Measurements from ENCODE around the gene CUL9.

Gene CUL9

DNA sequence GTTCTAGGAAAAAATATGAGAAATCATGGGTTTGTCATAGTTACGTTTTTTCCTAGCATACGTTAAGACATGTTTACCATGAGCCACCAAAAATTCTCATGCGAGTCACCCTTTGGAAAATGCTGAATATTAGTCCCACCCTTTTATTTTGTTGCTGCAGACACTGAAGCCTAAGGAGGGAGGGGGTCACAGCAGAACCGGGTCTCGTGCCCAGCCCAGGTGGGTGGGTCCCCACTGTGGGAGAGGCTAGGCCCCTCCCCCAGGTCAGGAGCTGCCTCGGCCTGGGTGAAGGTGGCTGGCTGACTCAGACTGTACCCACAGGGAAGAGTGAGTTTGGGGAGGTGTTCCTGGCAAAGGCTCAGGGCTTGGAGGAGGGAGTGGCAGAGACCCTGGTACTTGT lies 37.1 kb upstream of the CUL9 start:
- no peak overlapping the region for H3K4me3 ChIP-seq (ENCODE audit: low read depth, low read length)
- TF ChIP-seq, protein P1, sequence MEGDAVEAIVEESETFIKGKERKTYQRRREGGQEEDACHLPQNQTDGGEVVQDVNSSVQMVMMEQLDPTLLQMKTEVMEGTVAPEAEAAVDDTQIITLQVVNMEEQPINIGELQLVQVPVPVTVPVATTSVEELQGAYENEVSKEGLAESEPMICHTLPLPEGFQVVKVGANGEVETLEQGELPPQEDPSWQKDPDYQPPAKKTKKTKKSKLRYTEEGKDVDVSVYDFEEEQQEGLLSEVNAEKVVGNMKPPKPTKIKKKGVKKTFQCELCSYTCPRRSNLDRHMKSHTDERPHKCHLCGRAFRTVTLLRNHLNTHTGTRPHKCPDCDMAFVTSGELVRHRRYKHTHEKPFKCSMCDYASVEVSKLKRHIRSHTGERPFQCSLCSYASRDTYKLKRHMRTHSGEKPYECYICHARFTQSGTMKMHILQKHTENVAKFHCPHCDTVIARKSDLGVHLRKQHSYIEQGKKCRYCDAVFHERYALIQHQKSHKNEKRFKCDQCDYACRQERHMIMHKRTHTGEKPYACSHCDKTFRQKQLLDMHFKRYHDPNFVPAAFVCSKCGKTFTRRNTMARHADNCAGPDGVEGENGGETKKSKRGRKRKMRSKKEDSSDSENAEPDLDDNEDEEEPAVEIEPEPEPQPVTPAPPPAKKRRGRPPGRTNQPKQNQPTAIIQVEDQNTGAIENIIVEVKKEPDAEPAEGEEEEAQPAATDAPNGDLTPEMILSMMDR (IDR thresholded peaks at IDR 0.05; ENCODE audit: low read depth, low read length, missing control alignments) = no peak
- in situ Hi-C loops (cut with HindIII; ENCODE audit: low sequenced_read_pairs) = loop anchor here (5.0 kb wide), 1 partner anchor 113 kb away; no protein-coding TSS in a partner anchor
- no peak for DNase-seq (ENCODE audit: low read depth)

DNA sequence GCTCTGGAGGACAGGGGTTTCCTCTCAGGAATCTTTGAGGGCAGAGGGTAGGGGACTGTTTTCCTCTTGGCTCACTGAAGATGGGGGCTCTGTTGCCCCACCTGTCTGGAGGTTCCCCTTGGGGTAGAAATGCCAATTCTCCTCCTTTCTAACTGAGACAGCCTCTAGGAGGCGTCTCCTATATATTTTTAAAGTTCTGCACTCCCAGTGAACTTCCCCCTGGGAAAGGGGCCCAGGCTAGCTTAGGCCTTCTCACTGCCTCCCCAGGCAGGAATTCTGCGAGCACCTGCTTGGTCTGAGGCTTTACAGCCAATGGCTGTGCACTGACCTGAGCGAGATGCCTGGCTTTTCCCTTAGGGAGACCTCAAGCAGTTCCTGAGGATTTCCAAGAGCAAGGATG lies 35.7 kb upstream of the CUL9 start:
- TF ChIP-seq, protein P1 (IDR thresholded peaks at IDR 0.05; ENCODE audit: low read depth, low read length, missing control alignments) = no peak
- in situ Hi-C loops (cut with HindIII; ENCODE audit: low sequenced_read_pairs) = loop anchor here (5.0 kb wide), 1 partner anchor 114 kb away; no protein-coding TSS in a partner anchor
- no peak for DNase-seq (ENCODE audit: low read depth)
- H3K4me3 ChIP-seq (ENCODE audit: low read depth, low read length) = no peak overlapping the region

DNA sequence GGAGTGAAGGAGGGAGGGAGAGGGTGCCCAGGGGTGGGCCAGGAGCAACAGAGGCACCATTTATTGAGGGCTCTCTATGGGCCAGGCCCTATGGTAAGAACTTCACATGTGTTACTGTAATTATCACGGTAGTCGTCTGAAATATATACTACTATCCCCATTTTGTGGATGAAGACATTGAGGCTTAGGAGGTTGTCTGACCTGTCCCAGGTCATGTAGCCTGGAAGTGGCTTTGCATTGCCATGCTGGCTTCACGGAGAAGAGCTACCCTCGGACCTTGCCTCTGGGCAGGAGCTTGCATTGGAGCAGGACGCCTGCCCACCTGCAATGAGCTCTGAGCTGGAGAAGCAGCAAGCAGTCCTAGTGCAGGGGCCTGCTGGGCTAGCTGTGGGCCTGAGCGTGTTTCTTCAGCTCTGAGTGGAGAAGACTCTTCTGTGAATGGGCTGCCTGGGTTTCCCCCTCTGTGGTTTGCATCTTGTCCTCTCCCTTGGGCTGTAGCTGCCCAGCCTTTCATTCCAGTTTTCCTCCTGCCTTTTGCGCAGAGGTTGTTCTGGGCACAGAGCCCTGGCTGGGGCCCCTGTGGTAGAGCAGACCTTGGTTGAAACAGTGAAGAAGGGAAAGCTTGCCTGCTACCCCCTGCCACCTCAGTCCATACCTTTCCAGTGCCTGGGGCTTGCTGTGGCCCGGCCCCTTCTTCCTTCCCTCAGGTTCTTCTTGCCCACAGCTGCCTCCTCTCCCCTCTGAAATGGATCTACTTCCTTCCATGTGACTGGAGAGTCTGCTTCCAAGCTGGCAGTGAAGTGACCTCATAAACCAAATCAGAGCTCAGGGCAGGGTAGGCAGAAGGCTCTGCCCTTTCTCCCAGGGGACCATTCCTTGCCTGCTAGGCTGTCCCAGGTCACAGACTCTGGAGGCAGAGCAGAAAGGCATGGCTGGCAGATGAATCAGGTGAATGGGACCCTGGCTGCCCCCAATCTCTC lies 35.0 kb upstream of the CUL9 start:
- TF ChIP-seq, protein P1 (IDR thresholded peaks at IDR 0.05; ENCODE audit: low read depth, low read length, missing control alignments) = no peak
- in situ Hi-C loops (cut with HindIII; ENCODE audit: low sequenced_read_pairs) = loop anchor here (5.0 kb wide), 1 partner anchor 115 kb away; no protein-coding TSS in a partner anchor
- no peak for DNase-seq (ENCODE audit: low read depth)
- H3K4me3 ChIP-seq (ENCODE audit: low read depth, low read length) = no peak overlapping the region

DNA sequence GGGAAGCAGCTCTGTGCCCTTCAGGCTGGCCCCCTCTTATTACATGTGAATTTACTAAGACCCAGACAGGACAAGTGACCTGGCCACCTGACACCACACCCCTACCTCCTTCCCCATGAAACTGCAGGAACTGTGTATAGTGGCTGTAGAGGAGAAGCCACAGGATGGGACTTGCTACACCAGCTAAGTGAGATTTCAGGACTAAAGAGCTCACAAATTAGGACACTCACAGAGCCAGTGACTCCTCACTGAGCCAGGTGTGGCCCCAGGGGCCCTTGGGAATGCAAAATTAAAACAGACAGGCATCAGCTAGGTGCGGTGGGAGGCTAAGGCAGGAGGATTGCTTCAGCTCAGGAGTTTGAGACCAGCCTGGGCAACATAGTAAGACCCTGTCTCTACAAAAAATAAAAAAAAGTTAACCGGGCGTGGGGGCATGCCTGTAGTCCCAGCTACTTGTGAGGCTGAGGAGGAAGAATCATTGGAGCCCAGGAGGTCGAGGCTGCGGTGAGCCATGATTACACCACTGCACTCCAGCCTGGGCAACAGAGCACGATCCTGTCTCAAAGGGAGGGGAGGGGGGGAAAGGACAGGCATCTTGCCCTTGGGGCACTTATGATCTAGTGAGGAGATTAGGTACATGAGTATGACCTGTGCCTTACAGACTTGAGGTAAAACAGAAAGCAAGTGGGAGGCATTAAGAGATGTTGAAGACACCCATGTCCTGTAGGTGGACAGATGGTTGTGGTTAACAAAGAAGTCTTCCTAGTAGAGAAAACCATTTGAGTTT lies 34.1 kb upstream of the CUL9 start:
- in situ Hi-C loops (cut with HindIII; ENCODE audit: low sequenced_read_pairs) = loop anchor here (5.0 kb wide), 1 partner anchor 116 kb away; no protein-coding TSS in a partner anchor
- no peak for DNase-seq (ENCODE audit: low read depth)
- TF ChIP-seq, protein P1 (IDR thresholded peaks at IDR 0.05; ENCODE audit: low read depth, low read length, missing control alignments) = no peak
- H3K4me3 ChIP-seq (ENCODE audit: low read depth, low read length) = no peak overlapping the region

DNA sequence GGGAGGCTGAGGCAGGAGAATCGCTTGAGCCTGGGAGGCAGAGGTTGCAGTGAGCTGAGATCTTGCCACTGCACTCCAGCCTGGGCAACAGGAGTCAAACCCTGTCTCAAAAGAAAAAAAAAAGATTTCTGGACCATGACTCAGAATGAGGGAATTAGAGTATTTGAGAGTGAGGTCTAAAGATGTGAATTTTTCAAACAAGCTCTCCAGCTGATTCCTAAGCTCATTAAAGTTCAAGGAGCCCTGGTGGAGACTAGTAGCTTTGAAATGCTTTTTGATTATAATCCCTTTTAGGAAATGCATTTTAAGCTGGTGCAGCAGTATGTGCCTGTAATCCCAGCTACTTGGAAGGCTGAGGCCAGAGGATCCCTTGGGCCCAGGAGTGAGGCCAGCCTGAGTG lies 32.7 kb upstream of the CUL9 start:
- TF ChIP-seq, protein P1 (IDR thresholded peaks at IDR 0.05; ENCODE audit: low read depth, low read length, missing control alignments) = no peak
- no peak for DNase-seq (ENCODE audit: low read depth)
- in situ Hi-C loops (cut with HindIII; ENCODE audit: low sequenced_read_pairs) = loop anchor here (5.0 kb wide), 1 partner anchor 117 kb away; no protein-coding TSS in a partner anchor
- H3K4me3 ChIP-seq (ENCODE audit: low read depth, low read length) = no peak overlapping the region

DNA sequence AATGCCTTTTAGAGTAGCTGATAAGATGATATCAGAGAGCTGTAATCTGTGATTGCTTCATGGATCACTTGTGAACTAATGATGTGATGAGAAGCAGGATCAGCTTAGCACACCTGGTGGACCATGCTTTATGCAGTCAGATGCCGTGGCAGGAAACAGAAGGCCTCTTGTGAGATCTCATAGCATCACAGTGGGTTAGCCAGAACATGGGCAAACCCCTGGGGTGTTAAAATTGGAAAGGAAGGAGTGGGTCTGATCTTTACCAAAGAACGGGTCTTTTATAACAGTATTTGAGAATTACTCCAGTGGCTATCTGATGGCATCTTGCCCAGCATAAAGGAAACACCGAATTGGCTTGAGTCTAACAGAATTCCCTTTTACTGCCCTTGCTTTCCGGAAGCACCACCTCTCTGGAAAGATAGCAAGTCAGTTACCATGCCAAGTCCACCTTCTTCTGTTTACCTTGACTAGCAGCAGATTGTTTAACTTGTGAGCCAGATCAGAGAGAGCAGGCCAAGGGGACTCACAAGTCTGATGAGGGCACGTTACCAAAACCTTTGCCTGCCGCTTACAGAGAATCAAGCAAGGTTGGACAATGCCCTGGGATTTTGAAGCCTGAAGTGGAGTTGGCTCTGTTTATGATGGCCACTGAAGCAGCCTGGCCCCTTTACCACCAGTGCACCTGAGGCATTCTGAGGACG lies 31.8 kb upstream of the CUL9 start:
- no peak for DNase-seq (ENCODE audit: low read depth)
- TF ChIP-seq, protein P1 (IDR thresholded peaks at IDR 0.05; ENCODE audit: low read depth, low read length, missing control alignments) = no peak
- H3K4me3 ChIP-seq (ENCODE audit: low read depth, low read length) = no peak overlapping the region
- in situ Hi-C loops (cut with HindIII; ENCODE audit: low sequenced_read_pairs) = no loop called here
